Stimulated activated naive CD8-positive, alpha-beta T cell treated with anti-CD3 and anti-CD28 coated beads, Interleukin-15, Interleukin-2, amounts not matched to agents 100 U/mL and 50 U/mL, for 24 hours (primary cell): ENCODE measurements around the gene SLC16A2.
"Not testable (repeated sequence)": the region's sequence is repeated elsewhere in the genome, so short reads cannot be mapped to it uniquely, and the experiment has no call there.

Experiments used
- ATAC-seq: fragments of 150-1000 bp; cut with Tn5 transposase; one replicate; pipeline ENCODE4 v1.10.0; 2021
- DNase-seq: peaks from one replicate; pipeline ENCODE4 v3.0.0; 2021

SLC16A2 gene

GRCh38 chrX:74506317-74507115 is 85.2 kb downstream of the SLC16A2 start:
- no peak for DNase-seq
- ATAC-seq, result no peak

- ATAC-seq (no peak), DNase-seq (no peak)
These were observed 85.9 kb downstream of the SLC16A2 start for GRCh38 chrX:74507191-74507590.

GRCh38 chrX:74509989-74510388 is 88.7 kb downstream of the SLC16A2 start:
- DNase-seq (no peak), ATAC-seq (no peak)

- no peak for ATAC-seq
- no peak for DNase-seq
These were observed 89.1 kb downstream of the SLC16A2 start for GRCh38 chrX:74510401-74510800.

GRCh38 chrX:74511704-74512103 is 90.4 kb downstream of the SLC16A2 start:
- ATAC-seq, result no peak
- no peak for DNase-seq

- DNase-seq, result no peak
These were observed 93.1 kb downstream of the SLC16A2 start for GRCh38 chrX:74514384-74514783.

GRCh38 chrX:74515356-74515755 is 94.1 kb downstream of the SLC16A2 start:
- no peak for DNase-seq
- no peak for ATAC-seq

More at GRCh38 chrX:74514384-74514783, 93.1 kb downstream of the SLC16A2 start:
- ATAC-seq, result no peak

- not testable (repeated sequence) for ATAC-seq, DNase-seq
These were observed 94.7 kb downstream of the SLC16A2 start for GRCh38 chrX:74516013-74516412.

GRCh38 chrX:74519870-74520269 is 98.6 kb downstream of the SLC16A2 start:
- ATAC-seq (no peak), DNase-seq (no peak)

GRCh38 chrX:74520291-74520690 is 99.0 kb downstream of the SLC16A2 start:
- no peak for DNase-seq

GRCh38 chrX:74520896-74521295 is 99.6 kb downstream of the SLC16A2 start:
- no peak for DNase-seq
- ATAC-seq, result no peak

More at GRCh38 chrX:74520291-74520690, 99.0 kb downstream of the SLC16A2 start:
- no peak for ATAC-seq

GRCh38 chrX:74521961-74522751 is 100.9 kb downstream of the SLC16A2 start:
- no peak for ATAC-seq
- no peak for DNase-seq

- DNase-seq (no peak), ATAC-seq (no peak)
These were observed 101.9 kb downstream of the SLC16A2 start for GRCh38 chrX:74523224-74523623.

- no peak for DNase-seq
These were observed 102.8 kb downstream of the SLC16A2 start for GRCh38 chrX:74523870-74524735.

GRCh38 chrX:74525116-74525515 is 103.8 kb downstream of the SLC16A2 start:
- no peak for ATAC-seq
- no peak for DNase-seq

More at GRCh38 chrX:74523870-74524735, 102.8 kb downstream of the SLC16A2 start:
- no peak for ATAC-seq

- DNase-seq (no peak), ATAC-seq (no peak)
These were observed 105.5 kb downstream of the SLC16A2 start for GRCh38 chrX:74526764-74527163.

GRCh38 chrX:74527350-74527749 is 106.1 kb downstream of the SLC16A2 start:
- DNase-seq (no peak), ATAC-seq (no peak)

GRCh38 chrX:74529311-74529710 is 108.0 kb downstream of the SLC16A2 start:
- DNase-seq (no peak), ATAC-seq (no peak)

GRCh38 chrX:74531081-74531480 is 109.8 kb downstream of the SLC16A2 start:
- ATAC-seq, result no peak
- no peak for DNase-seq

- peak; percentile 10 for DNase-seq
- ATAC-seq, result peak; percentile 73
These were observed 113.3 kb downstream of the SLC16A2 start for GRCh38 chrX:74534569-74535038.

- DNase-seq (no peak), ATAC-seq (no peak)
These were observed 113.8 kb downstream of the SLC16A2 start for GRCh38 chrX:74535086-74535407.
